ENCODE results near the gene SUSD4. TPM values are rescaled to one million over a fixed set of nuclear protein-coding genes. Genes with fewer than 3 reads are reported as not detected.

The SUSD4 gene
- total and polyA plus RNA-seq, 2 donors (not counting 3 experiments of a cell fraction or from before 2014, with no cell fraction given), result not detected

DNA sequence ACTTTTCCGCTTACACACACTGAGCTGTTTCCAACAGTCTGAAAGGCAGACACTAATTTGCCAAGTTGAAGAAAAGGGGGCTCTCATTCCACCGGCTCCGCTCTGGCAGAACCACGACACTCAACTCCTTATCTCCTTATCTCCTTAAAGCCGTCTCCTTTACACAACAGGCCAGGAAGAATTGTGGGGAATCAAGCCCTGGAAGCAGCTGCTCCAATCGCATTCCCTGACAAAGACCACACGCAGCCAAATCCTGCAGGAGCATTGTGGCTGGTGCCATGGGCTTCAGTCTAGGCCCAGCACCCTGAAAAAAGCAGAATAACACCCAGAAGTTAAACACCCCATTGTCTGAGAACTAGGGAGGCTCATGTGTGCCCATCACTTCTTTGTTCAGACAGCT is 24.1 kb downstream of the SUSD4 start:
- Histone ChIP-seq H3K4me1 (ENCODE audit: control insufficient read depth, extremely low read depth, insufficient read depth, low read length) (no peaks in the 10 kb centered on the region), H3K9me1 (replicated peaks; ENCODE audit: control insufficient read depth, extremely low read depth, insufficient read depth, low read length) (no peaks in the 10 kb centered on the region), H2AFZ (ENCODE audit: low read depth, low read length) (no peak overlapping the region), H4K20me1 (replicated peaks; ENCODE audit: control insufficient read depth, extremely low read depth, insufficient read depth, low read length) (no peaks in the 10 kb centered on the region), H3K27me3 (ENCODE audit: control insufficient read depth in 2 of 2, insufficient read depth in 2 of 2, low read length in 2 of 2) (peaks cover 0 to 6% of the 10 kb centered on the region in 2 experiments), H3K36me3 (ENCODE audit: control insufficient read depth in 2 of 2, extremely low read depth in 1 of 2, insufficient read depth in 2 of 2, low read length in 2 of 2) (no peaks in the 10 kb centered on the region), H3K4me3 (replicated peaks in 1 of 3; ENCODE audit: insufficient read depth in 1 of 3, low read depth in 1 of 3, low read length in 3 of 3) (no peak overlapping the region), H3K79me2 (ENCODE audit: control insufficient read depth, insufficient read depth, low read length) (no peaks in the 10 kb centered on the region), H3K9me3 (replicated peaks; ENCODE audit: control insufficient read depth, insufficient read depth, low read length) (no peaks in the 10 kb centered on the region), H3K27ac (ENCODE audit: insufficient read depth, low read depth, low read length) (no peak overlapping the region), H3K9ac (replicated peaks; ENCODE audit: extremely low read depth, insufficient read depth, low read length) (no peak overlapping the region), H3K4me2 (ENCODE audit: insufficient read depth, low read length) (no peak overlapping the region)
- no TSS peak for BruUV-seq (replicated peaks)
- intact Hi-C loops (cut with micrococcal nuclease) (no loop called here), dilution Hi-C loops (cut with MboI; ENCODE audit: extremely low pct_ligation_motif_present, low sequenced_read_pairs) (no loop called here)
- no peak for TF ChIP-seq POLR2A (IDR thresholded peaks at IDR 0.05; ENCODE audit: low read depth, low read length)
- no peak for TF ChIP-seq JUN (IDR thresholded peaks at IDR 0.05; ENCODE audit: borderline replicate concordance, insufficient read depth, insufficient read length, low read depth)
- no peak for TF ChIP-seq EZH2 (IDR thresholded peaks at IDR 0.05; ENCODE audit: borderline replicate concordance, low read depth, low read length, severe bottlenecking)
- no peak for TF ChIP-seq FOS (IDR thresholded peaks at IDR 0.05; ENCODE audit: borderline replicate concordance, insufficient read depth, low read length)
- no peak for TF ChIP-seq POLR2AphosphoS5 (IDR thresholded peaks at IDR 0.05; ENCODE audit: insufficient read depth, low read depth, low read length)
- ChIA-PET CTCF (interaction anchor here (1.2 kb wide), 1 partner anchor 23 kb away, joined by 3 read pairs; no protein-coding TSS in a partner anchor), POLR2A (no interaction called here)
- FAIRE-seq (no peak), DNase-seq (ENCODE audit: low read depth, low spot score) (no peak)

DNA sequence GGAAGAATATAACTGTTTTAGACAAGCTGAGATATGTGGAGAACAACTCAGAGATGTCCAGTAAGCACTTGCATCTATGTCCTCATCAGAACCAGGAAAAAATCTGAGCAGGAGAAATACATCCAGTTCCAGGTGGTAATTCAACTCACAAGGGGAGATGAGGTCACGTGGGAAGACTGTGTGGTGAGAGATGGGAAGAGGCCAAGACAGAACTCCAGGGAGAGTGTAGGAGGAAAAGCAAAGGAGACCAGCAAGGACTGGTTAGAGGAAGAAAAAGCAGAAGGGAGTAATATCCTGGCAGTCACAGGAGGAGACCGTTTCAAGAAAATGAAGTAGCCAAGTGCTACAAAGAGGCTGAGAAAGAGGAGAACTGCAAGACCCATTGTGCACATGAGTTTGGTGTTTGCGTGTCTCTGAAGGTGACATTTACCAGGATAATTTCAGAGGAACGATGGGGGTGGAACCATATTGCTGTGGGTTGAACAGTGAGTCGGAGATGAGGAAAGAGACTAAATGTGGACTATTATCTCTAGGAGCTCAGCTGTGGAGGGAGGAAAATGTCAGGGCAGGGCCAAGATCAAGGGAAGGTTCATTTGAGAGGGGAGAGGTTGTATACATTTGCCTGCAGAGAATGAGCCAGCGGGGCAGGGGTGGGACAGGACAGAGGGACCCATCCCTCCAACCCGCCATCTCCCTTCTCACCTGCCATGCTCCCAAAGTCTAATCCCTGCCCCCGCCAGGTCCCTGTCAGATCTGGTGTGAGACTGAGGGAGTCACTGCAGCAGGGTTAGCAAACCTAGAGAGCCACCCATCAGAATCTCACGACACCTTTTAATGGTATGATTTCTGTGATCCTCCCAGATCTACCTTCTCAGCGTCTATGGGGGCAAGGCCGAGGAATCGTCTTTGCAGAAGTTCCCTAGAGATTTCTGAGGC is 24.9 kb downstream of the SUSD4 start:
- TF ChIP-seq POLR2A (IDR thresholded peaks at IDR 0.05; ENCODE audit: low read depth, low read length), result no peak
- TF ChIP-seq MYC (IDR thresholded peaks at IDR 0.05; ENCODE audit: low read depth, low read length), result no peak
- Histone ChIP-seq H3K4me2 (ENCODE audit: insufficient read depth, low read length) (no peak overlapping the region), H3K27ac (ENCODE audit: insufficient read depth, low read depth, low read length) (no peak overlapping the region), H3K4me1 (ENCODE audit: control insufficient read depth, extremely low read depth, insufficient read depth, low read length) (no peaks in the 10 kb centered on the region), H3K79me2 (ENCODE audit: control insufficient read depth, insufficient read depth, low read length) (no peaks in the 10 kb centered on the region), H3K9me1 (replicated peaks; ENCODE audit: control insufficient read depth, extremely low read depth, insufficient read depth, low read length) (no peaks in the 10 kb centered on the region), H3K4me3 (replicated peaks in 1 of 3; ENCODE audit: insufficient read depth in 1 of 3, low read depth in 1 of 3, low read length in 3 of 3) (no peak overlapping the region), H4K20me1 (replicated peaks; ENCODE audit: control insufficient read depth, extremely low read depth, insufficient read depth, low read length) (no peaks in the 10 kb centered on the region), H3K9me3 (replicated peaks; ENCODE audit: control insufficient read depth, insufficient read depth, low read length) (no peaks in the 10 kb centered on the region), H2AFZ (ENCODE audit: low read depth, low read length) (no peak overlapping the region), H3K27me3 (ENCODE audit: control insufficient read depth in 2 of 2, insufficient read depth in 2 of 2, low read length in 2 of 2) (peaks cover 0 to 3% of the 10 kb centered on the region in 2 experiments), H3K9ac (replicated peaks; ENCODE audit: extremely low read depth, insufficient read depth, low read length) (no peak overlapping the region), H3K36me3 (ENCODE audit: control insufficient read depth in 2 of 2, extremely low read depth in 1 of 2, insufficient read depth in 2 of 2, low read length in 2 of 2) (no peaks in the 10 kb centered on the region)
- CTCF ChIA-PET, result no interaction called here
- intact Hi-C loops (cut with micrococcal nuclease) (no loop called here), dilution Hi-C loops (cut with MboI; ENCODE audit: extremely low pct_ligation_motif_present, low sequenced_read_pairs) (no loop called here)
- DNase-seq (ENCODE audit: low read depth, low spot score) (no peak), FAIRE-seq (no peak)
- no TSS peak for BruUV-seq (replicated peaks)
- POLR2A ChIA-PET, result no interaction called here
